ENCODE data around the gene ZBTB21.

The ZBTB21 gene

DNA sequence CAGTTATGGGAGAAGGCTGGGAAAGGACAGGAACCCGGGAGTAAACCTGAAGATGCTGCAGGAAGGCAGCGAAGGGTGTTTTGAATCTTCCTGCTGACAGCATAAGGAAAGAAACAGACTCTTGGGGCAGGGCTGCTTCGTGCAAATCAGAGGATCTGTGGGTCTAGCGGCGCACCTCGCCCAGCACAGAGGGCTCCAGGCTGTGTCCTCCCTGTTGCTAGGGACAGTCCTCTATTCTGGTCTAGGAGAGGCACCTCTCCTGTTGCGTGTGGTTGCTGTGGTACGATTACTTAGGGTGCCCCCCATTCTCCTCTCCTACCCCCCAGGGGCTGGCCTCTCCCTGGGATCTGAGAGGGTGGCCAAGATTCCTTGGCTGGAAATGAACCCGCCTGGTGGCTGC is 67.7 kb downstream of the ZBTB21 start:
- H3K9me3 ChIP-seq (ENCODE audit: insufficient read depth, low read length): no peaks in the 10 kb centered on the region
- H3K4me2 ChIP-seq (ENCODE audit: low read length): no peak overlapping the region
- TF ChIP-seq, protein P1, sequence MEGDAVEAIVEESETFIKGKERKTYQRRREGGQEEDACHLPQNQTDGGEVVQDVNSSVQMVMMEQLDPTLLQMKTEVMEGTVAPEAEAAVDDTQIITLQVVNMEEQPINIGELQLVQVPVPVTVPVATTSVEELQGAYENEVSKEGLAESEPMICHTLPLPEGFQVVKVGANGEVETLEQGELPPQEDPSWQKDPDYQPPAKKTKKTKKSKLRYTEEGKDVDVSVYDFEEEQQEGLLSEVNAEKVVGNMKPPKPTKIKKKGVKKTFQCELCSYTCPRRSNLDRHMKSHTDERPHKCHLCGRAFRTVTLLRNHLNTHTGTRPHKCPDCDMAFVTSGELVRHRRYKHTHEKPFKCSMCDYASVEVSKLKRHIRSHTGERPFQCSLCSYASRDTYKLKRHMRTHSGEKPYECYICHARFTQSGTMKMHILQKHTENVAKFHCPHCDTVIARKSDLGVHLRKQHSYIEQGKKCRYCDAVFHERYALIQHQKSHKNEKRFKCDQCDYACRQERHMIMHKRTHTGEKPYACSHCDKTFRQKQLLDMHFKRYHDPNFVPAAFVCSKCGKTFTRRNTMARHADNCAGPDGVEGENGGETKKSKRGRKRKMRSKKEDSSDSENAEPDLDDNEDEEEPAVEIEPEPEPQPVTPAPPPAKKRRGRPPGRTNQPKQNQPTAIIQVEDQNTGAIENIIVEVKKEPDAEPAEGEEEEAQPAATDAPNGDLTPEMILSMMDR (IDR thresholded peaks at IDR 0.05; ENCODE audit: low read depth, low read length): no peak
- H3K36me3 ChIP-seq (replicated peaks; ENCODE audit: low read depth, low read length): no peaks in the 10 kb centered on the region
- no peak overlapping the region for H3K4me3 ChIP-seq (ENCODE audit: low read length)
- H3K79me2 ChIP-seq (ENCODE audit: low read length): no peaks in the 10 kb centered on the region
- no peak overlapping the region for H3K9ac ChIP-seq (ENCODE audit: low read length)
- no peaks in the 10 kb centered on the region for H4K20me1 ChIP-seq (ENCODE audit: insufficient read depth, low read length)
- no peaks in the 10 kb centered on the region for H3K4me1 ChIP-seq (ENCODE audit: low read length)
- no peak overlapping the region for H2AFZ ChIP-seq (ENCODE audit: low read depth, low read length)
- no peak overlapping the region for H3K27ac ChIP-seq (ENCODE audit: low read length)
- H3K27me3 ChIP-seq (ENCODE audit: low read depth, low read length): peaks cover 10% of the 10 kb centered on the region

DNA sequence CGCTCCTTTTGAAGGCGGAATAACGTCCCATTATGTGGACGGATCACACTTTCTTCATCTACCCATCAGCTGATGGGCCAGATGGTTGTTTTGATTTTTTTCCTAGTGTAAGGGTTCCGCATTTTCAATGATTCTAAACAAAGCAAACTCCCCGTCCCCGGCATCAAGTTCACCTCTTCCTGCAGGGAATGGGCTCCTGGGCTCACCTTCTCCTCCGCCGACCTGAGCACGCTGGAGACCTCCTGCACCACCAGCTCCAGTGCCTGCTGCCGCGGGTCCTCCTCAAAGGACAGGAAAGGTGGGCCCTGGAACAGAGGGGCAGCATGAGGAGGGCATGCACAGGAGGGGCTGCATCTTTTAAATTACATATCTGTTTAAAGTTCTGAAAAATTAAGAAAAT is 68.2 kb downstream of the ZBTB21 start:
- no peak overlapping the region for H3K4me3 ChIP-seq (ENCODE audit: low read length)
- no peaks in the 10 kb centered on the region for H3K4me1 ChIP-seq (ENCODE audit: low read length)
- H3K9ac ChIP-seq (ENCODE audit: low read length): no peak overlapping the region
- H3K4me2 ChIP-seq (ENCODE audit: low read length): no peak overlapping the region
- no peaks in the 10 kb centered on the region for H3K79me2 ChIP-seq (ENCODE audit: low read length)
- no peak overlapping the region for H2AFZ ChIP-seq (ENCODE audit: low read depth, low read length)
- no peaks in the 10 kb centered on the region for H3K36me3 ChIP-seq (replicated peaks; ENCODE audit: low read depth, low read length)
- no peak overlapping the region for H3K27ac ChIP-seq (ENCODE audit: low read length)
- H3K27me3 ChIP-seq (ENCODE audit: low read depth, low read length): peaks cover 13% of the 10 kb centered on the region
- TF ChIP-seq, protein P1 (IDR thresholded peaks at IDR 0.05; ENCODE audit: low read depth, low read length): no peak
- no peak for TF ChIP-seq EZH2phosphoT487 (IDR thresholded peaks at IDR 0.05; ENCODE audit: low read depth)
- no peaks in the 10 kb centered on the region for H3K9me3 ChIP-seq (ENCODE audit: insufficient read depth, low read length)
- H4K20me1 ChIP-seq (ENCODE audit: insufficient read depth, low read length): no peaks in the 10 kb centered on the region

DNA sequence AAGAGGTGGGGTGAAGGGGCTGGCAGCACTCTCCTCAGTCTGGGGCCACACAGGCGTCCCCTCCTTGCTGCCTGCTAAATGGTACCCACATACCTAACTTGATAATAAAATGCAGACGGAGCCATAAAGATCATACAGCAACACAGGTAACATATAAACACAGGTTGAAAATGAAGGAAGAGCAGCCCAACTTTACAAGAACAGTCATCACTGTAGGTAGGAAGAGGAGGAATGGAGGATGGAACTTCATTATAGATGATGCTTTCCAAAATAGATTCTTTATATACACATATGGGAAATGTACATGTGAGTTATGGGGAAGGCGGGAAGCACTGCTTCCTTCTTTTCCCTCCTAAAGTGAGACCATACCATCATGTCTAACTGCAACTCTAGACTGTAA is 69.7 kb downstream of the ZBTB21 start:
- H3K4me2 ChIP-seq (ENCODE audit: low read length): no peak overlapping the region
- no peak overlapping the region for H3K4me3 ChIP-seq (ENCODE audit: low read length)
- H3K79me2 ChIP-seq (ENCODE audit: low read length): no peaks in the 10 kb centered on the region
- H4K20me1 ChIP-seq (ENCODE audit: insufficient read depth, low read length): no peaks in the 10 kb centered on the region
- no peak for TF ChIP-seq EZH2phosphoT487 (IDR thresholded peaks at IDR 0.05; ENCODE audit: low read depth)
- TF ChIP-seq, protein P1 (IDR thresholded peaks at IDR 0.05; ENCODE audit: low read depth, low read length): no peak
- no peaks in the 10 kb centered on the region for H3K4me1 ChIP-seq (ENCODE audit: low read length)
- no peak overlapping the region for H2AFZ ChIP-seq (ENCODE audit: low read depth, low read length)
- H3K9ac ChIP-seq (ENCODE audit: low read length): no peak overlapping the region
- no peaks in the 10 kb centered on the region for H3K36me3 ChIP-seq (replicated peaks; ENCODE audit: low read depth, low read length)
- no peak overlapping the region for H3K27ac ChIP-seq (ENCODE audit: low read length)
- no peaks in the 10 kb centered on the region for H3K9me3 ChIP-seq (ENCODE audit: insufficient read depth, low read length)
- peaks cover 13% of the 10 kb centered on the region for H3K27me3 ChIP-seq (ENCODE audit: low read depth, low read length)

DNA sequence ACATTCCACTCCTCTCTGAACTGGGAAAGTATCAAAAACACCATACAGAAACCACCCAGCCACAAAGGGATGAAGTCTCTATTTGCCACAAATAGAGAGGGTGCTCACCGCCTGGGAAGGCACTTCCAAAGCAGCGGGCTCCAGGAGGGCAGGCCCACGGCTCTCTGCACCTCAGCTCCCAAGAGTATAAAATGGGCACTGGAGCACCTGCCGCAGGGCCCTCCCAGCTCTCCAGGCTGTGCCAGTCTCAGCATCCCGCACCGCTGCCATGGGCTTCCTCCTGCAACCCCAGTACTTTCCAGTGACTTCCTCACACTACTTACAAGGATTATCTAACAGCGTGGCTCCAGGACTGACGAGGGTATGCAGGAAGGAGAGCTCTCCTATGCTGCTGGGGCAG is 70.8 kb downstream of the ZBTB21 start:
- H3K36me3 ChIP-seq (replicated peaks; ENCODE audit: low read depth, low read length): no peaks in the 10 kb centered on the region
- H3K79me2 ChIP-seq (ENCODE audit: low read length): no peaks in the 10 kb centered on the region
- H3K4me1 ChIP-seq (ENCODE audit: low read length): no peaks in the 10 kb centered on the region
- H3K27ac ChIP-seq (ENCODE audit: low read length): no peak overlapping the region
- H3K4me3 ChIP-seq (ENCODE audit: low read length): no peak overlapping the region
- no peaks in the 10 kb centered on the region for H4K20me1 ChIP-seq (ENCODE audit: insufficient read depth, low read length)
- no peak overlapping the region for H3K9ac ChIP-seq (ENCODE audit: low read length)
- no peak overlapping the region for H2AFZ ChIP-seq (ENCODE audit: low read depth, low read length)
- no peaks in the 10 kb centered on the region for H3K9me3 ChIP-seq (ENCODE audit: insufficient read depth, low read length)
- H3K27me3 ChIP-seq (ENCODE audit: low read depth, low read length): peaks cover 7% of the 10 kb centered on the region; the same call in 1 of the 2 replicates
- TF ChIP-seq, protein P1 (IDR thresholded peaks at IDR 0.05; ENCODE audit: low read depth, low read length): no peak
- no peak for TF ChIP-seq EZH2phosphoT487 (IDR thresholded peaks at IDR 0.05; ENCODE audit: low read depth)
- no peak overlapping the region for H3K4me2 ChIP-seq (ENCODE audit: low read length)

Data from OCI-LY3 (cell line).